Measurements from ENCODE around the gene EIF2B1.

DNA sequence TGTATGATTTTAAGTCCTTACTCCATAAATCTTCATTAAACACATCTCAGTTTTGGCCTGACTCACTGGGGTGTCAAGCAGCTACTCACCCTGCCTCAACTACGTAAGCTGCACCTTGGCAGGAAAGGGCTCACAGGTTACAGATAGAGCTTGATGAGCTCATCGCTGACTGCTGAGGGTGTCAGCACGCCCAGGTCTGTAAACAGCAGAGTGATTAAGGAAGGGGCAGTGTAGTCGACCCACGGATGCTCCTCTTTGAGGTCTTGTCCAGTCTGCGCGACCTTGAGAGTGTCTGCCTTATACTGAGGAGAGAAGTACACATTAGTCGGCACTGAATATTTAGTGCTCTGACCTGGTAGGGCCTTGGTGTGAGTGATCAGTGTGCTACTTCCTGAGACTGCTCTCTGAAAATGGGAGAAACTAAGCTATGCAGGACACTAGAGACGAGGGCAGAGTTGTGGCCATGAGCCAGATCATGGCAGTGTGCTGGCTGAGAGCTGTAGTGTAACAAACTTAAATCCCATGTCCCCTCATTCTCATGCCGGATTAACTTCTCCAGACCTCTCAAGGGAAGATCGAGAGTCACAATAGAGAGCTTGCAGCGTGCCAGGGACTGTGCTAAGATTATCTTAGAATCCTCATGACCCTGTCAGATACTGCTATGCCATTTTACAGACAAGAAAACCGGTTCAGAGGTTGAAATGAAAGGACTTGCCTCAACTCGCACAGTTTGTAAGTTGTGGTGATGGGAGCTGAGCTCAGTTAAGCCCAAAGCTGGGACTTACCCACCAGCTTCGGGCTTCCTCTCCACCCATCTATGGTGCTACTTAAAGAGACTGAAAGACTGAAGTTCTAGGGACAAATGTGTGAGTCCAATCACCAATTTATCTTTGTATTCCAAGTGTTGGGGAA is 11.6 kb downstream of the EIF2B1 start:
- TF ChIP-seq, protein P1, sequence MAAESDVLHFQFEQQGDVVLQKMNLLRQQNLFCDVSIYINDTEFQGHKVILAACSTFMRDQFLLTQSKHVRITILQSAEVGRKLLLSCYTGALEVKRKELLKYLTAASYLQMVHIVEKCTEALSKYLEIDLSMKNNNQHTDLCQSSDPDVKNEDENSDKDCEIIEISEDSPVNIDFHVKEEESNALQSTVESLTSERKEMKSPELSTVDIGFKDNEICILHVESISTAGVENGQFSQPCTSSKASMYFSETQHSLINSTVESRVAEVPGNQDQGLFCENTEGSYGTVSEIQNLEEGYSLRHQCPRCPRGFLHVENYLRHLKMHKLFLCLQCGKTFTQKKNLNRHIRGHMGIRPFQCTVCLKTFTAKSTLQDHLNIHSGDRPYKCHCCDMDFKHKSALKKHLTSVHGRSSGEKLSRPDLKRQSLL (tag by site-specific recombination; IDR thresholded peaks at IDR 0.05), result no peak
- TF ChIP-seq ZFP41 (tag by site-specific recombination; IDR thresholded peaks at IDR 0.05; ENCODE audit: borderline replicate concordance), result no peak
- TF ChIP-seq, protein P2, sequence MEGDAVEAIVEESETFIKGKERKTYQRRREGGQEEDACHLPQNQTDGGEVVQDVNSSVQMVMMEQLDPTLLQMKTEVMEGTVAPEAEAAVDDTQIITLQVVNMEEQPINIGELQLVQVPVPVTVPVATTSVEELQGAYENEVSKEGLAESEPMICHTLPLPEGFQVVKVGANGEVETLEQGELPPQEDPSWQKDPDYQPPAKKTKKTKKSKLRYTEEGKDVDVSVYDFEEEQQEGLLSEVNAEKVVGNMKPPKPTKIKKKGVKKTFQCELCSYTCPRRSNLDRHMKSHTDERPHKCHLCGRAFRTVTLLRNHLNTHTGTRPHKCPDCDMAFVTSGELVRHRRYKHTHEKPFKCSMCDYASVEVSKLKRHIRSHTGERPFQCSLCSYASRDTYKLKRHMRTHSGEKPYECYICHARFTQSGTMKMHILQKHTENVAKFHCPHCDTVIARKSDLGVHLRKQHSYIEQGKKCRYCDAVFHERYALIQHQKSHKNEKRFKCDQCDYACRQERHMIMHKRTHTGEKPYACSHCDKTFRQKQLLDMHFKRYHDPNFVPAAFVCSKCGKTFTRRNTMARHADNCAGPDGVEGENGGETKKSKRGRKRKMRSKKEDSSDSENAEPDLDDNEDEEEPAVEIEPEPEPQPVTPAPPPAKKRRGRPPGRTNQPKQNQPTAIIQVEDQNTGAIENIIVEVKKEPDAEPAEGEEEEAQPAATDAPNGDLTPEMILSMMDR (tag by site-specific recombination; IDR thresholded peaks at IDR 0.05), result no peak
- TF ChIP-seq, protein P3, sequence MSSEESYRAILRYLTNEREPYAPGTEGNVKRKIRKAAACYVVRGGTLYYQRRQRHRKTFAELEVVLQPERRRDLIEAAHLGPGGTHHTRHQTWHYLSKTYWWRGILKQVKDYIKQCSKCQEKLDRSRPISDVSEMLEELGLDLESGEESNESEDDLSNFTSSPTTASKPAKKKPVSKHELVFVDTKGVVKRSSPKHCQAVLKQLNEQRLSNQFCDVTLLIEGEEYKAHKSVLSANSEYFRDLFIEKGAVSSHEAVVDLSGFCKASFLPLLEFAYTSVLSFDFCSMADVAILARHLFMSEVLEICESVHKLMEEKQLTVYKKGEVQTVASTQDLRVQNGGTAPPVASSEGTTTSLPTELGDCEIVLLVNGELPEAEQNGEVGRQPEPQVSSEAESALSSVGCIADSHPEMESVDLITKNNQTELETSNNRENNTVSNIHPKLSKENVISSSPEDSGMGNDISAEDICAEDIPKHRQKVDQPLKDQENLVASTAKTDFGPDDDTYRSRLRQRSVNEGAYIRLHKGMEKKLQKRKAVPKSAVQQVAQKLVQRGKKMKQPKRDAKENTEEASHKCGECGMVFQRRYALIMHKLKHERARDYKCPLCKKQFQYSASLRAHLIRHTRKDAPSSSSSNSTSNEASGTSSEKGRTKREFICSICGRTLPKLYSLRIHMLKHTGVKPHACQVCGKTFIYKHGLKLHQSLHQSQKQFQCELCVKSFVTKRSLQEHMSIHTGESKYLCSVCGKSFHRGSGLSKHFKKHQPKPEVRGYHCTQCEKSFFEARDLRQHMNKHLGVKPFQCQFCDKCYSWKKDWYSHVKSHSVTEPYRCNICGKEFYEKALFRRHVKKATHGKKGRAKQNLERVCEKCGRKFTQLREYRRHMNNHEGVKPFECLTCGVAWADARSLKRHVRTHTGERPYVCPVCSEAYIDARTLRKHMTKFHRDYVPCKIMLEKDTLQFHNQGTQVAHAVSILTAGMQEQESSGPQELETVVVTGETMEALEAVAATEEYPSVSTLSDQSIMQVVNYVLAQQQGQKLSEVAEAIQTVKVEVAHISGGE (tag by site-specific recombination; conservative IDR thresholded peaks at IDR 0.05; ENCODE audit: low read depth), result no peak
- TF ChIP-seq ZNF155 (tag by site-specific recombination; IDR thresholded peaks at IDR 0.05), result no peak
- TF ChIP-seq, protein P4, sequence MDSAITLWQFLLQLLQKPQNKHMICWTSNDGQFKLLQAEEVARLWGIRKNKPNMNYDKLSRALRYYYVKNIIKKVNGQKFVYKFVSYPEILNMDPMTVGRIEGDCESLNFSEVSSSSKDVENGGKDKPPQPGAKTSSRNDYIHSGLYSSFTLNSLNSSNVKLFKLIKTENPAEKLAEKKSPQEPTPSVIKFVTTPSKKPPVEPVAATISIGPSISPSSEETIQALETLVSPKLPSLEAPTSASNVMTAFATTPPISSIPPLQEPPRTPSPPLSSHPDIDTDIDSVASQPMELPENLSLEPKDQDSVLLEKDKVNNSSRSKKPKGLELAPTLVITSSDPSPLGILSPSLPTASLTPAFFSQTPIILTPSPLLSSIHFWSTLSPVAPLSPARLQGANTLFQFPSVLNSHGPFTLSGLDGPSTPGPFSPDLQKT (IDR thresholded peaks at IDR 0.05; ENCODE audit: borderline replicate concordance, low read depth, low read length), result no peak
- TF ChIP-seq ZNF157 (tag by site-specific recombination; IDR thresholded peaks at IDR 0.05), result no peak
- TF ChIP-seq, protein P5, sequence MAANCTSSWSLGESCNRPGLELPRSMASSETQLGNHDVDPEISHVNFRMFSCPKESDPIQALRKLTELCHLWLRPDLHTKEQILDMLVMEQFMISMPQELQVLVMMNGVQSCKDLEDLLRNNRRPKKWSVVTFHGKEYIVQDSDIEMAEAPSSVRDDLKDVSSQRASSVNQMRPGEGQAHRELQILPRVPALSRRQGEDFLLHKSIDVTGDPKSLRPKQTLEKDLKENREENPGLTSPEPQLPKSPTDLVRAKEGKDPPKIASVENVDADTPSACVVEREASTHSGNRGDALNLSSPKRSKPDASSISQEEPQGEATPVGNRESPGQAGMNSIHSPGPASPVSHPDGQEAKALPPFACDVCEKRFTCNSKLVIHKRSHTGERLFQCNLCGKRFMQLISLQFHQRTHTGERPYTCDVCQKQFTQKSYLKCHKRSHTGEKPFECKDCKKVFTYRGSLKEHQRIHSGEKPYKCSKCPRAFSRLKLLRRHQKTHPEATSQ (tag by site-specific recombination; IDR thresholded peaks at IDR 0.05), result no peak
- TF ChIP-seq ZNF362 (tag by site-specific recombination; IDR thresholded peaks at IDR 0.05), result no peak
- no peak for TF ChIP-seq ZNF184 (tag by site-specific recombination; IDR thresholded peaks at IDR 0.05)
- no peak for TF ChIP-seq ZNF510 (tag by site-specific recombination; IDR thresholded peaks at IDR 0.05; ENCODE audit: insufficient replicate concordance)
- no peak for TF ChIP-seq ZNF777 (tag by site-specific recombination; IDR thresholded peaks at IDR 0.05; ENCODE audit: borderline replicate concordance)
